ENCODE measurements around the gene HLA-DPB1.

HLA-DPB1 gene

DNA sequence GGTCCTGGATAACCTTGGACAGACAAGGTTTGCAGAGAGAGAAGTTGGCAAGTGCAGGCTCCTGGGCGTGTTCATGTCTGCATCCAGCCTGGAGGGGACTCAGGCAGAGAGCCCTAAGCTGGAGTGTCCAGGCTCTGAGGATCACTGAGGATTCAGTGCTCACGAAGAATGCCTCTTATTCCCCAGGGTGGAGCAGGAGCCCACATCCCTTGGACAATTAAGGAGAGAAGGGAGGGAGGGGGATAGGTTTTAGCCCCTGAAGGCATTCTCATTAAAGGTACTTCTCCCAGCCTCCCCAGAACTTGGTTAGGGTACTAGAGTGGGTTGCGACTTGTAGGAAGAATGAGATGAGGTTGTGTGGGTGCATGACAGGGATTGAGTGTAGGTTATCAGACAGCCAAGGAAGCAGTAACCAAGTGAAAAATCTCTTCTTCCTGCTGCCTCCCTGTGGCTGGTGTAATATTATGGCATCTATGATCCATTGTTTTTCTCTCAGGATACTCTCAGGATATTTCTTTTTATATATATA lies 680 bp downstream of the HLA-DPB1 start:
- H3K27me3 ChIP-seq (ENCODE audit: control insufficient read depth, insufficient read depth, low read length): peaks cover 4% of the 10 kb centered on the region
- peak overlapping the region; percentile 33 for H3K9ac ChIP-seq (ENCODE audit: low read length)
- no peaks in the 10 kb centered on the region for H3K9me3 ChIP-seq (ENCODE audit: control insufficient read depth, low read length)
- H3K4me3 ChIP-seq (ENCODE audit: low read length): peak overlapping the region; percentile 1
- H3K36me3 ChIP-seq (ENCODE audit: control insufficient read depth, insufficient read depth, low read length): no peaks in the 10 kb centered on the region
- H3K4me1 ChIP-seq (ENCODE audit: control insufficient read depth, insufficient read depth, low read length): peaks cover 8% of the 10 kb centered on the region

- no peak overlapping the region for H3K4me3 ChIP-seq (ENCODE audit: low read length)
- peaks cover 8% of the 10 kb centered on the region for H3K4me1 ChIP-seq (ENCODE audit: control insufficient read depth, insufficient read depth, low read length)
- H3K36me3 ChIP-seq (ENCODE audit: control insufficient read depth, insufficient read depth, low read length): no peaks in the 10 kb centered on the region
- H3K9me3 ChIP-seq (ENCODE audit: control insufficient read depth, low read length): no peaks in the 10 kb centered on the region
- no peak overlapping the region for H3K9ac ChIP-seq (ENCODE audit: low read length)
- peaks cover 4% of the 10 kb centered on the region for H3K27me3 ChIP-seq (ENCODE audit: control insufficient read depth, insufficient read depth, low read length)
Observed at GRCh38 chr6:33077908-33078307, 2.1 kb downstream of the HLA-DPB1 start.

DNA sequence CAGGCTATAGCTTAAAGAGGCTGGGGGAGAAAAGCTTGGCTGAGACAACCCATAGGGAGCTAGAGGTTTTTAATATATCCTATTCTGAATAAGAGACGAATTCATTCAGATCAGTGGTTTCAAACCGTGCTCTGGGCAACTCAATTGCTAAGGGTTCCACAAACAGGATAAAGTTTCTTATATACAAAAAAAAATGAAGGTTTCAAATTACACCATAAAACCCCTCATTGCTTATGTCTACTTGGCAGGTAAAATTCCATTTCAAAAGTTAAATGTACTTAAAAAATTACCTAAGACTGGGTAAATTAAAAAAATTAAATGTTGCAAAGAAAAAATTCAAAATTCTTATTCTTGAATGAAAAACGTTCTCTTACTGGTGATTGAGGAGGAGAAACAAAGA lies 2.7 kb downstream of the HLA-DPB1 start:
- no peak overlapping the region for H3K9ac ChIP-seq (ENCODE audit: low read length)
- no peak overlapping the region for H3K4me3 ChIP-seq (ENCODE audit: low read length)
- no peaks in the 10 kb centered on the region for H3K9me3 ChIP-seq (ENCODE audit: control insufficient read depth, low read length)
- H3K4me1 ChIP-seq (ENCODE audit: control insufficient read depth, insufficient read depth, low read length): peaks cover 8% of the 10 kb centered on the region
- H3K36me3 ChIP-seq (ENCODE audit: control insufficient read depth, insufficient read depth, low read length): no peaks in the 10 kb centered on the region
- peaks cover 4% of the 10 kb centered on the region for H3K27me3 ChIP-seq (ENCODE audit: control insufficient read depth, insufficient read depth, low read length)

DNA sequence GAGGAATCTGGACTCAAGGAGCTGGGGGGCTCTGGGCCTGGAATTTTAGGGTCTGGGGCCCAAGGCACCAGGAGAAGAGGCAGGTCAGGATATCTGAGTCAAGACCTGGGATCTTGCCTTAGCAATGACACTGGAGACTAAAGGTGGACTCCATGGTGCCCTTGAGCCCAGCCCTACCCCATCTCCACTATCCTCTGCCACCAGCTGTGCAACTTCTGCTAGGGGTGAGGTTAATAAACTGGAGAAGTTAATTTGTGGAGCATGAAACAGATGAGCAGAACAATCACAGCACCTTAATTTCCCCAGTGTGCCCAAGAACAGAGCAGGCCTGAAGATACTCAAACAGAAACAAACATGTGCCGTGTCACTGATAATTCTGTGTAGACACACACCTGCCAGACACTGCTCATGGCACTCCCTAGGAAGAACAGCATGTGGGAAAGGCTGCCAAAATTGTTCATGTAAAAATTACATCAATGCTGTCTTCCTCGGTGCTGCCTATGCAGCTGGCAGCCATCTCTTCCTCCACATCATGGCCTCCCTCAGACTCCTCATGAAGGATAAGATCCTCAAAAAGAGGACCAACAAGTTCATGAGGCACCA lies 3.2 kb downstream of the HLA-DPB1 start:
- Histone ChIP-seq H3K27me3 (ENCODE audit: control insufficient read depth, insufficient read depth, low read length) (peaks cover 4% of the 10 kb centered on the region), H3K36me3 (ENCODE audit: control insufficient read depth, insufficient read depth, low read length) (no peaks in the 10 kb centered on the region), H3K9ac (ENCODE audit: low read length) (no peak overlapping the region), H3K9me3 (ENCODE audit: control insufficient read depth, low read length) (no peaks in the 10 kb centered on the region), H3K4me1 (ENCODE audit: control insufficient read depth, insufficient read depth, low read length) (peaks cover 8% of the 10 kb centered on the region), H3K4me3 (ENCODE audit: low read length) (no peak overlapping the region)

GRCh38 chr6:33079580-33079979 lies 3.8 kb downstream of the HLA-DPB1 start:
- H3K9ac ChIP-seq (ENCODE audit: low read length): no peak overlapping the region

DNA sequence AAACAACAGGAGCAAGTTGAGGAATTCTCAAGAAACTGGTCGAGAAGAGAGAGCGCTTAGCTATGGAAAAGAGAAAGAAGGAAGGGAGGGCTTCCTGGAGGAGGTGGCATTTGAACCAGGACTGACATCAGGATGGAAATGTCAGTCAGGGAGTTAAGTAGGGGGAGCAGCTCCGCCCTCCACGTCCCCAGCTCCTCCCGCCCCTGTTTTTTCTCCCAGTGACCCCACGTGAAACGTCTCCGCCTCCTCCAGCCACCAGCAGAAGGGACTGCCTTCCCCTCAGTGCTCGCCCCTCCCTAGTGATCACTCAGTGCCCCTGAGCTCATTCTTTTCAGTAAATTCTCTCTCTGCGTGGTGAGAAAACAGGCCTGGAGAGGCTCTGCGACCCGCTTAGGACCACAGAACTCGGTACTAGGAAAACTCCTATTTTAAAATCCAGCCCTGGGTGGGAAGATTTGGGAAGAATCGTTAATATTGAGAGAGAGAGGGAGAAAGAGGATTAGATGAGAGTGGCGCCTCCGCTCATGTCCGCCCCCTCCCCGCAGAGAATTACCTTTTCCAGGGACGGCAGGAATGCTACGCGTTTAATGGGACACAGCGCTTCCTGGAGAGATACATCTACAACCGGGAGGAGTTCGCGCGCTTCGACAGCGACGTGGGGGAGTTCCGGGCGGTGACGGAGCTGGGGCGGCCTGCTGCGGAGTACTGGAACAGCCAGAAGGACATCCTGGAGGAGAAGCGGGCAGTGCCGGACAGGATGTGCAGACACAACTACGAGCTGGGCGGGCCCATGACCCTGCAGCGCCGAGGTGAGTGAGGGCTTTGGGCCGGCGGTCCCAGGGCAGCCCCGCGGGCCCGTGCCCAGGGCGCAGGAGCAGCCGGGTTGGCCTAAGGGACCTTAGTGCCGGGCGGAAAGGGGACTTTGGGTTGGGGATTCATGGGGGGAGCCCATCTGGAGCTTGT lies 4.6 kb downstream of the HLA-DPB1 start:
- H3K9me3 ChIP-seq (ENCODE audit: control insufficient read depth, low read length): no peaks in the 10 kb centered on the region
- H3K4me1 ChIP-seq (ENCODE audit: control insufficient read depth, insufficient read depth, low read length): peaks cover 8% of the 10 kb centered on the region
- peaks cover 4% of the 10 kb centered on the region for H3K27me3 ChIP-seq (ENCODE audit: control insufficient read depth, insufficient read depth, low read length)
- no peaks in the 10 kb centered on the region for H3K36me3 ChIP-seq (ENCODE audit: control insufficient read depth, insufficient read depth, low read length)
- no peak overlapping the region for H3K4me3 ChIP-seq (ENCODE audit: low read length)
- peak overlapping the region; percentile 73 for H3K9ac ChIP-seq (ENCODE audit: low read length)

More at GRCh38 chr6:33079580-33079979, 3.8 kb downstream of the HLA-DPB1 start:
- no peak overlapping the region for H3K4me3 ChIP-seq (ENCODE audit: low read length)
- H3K36me3 ChIP-seq (ENCODE audit: control insufficient read depth, insufficient read depth, low read length): no peaks in the 10 kb centered on the region
- no peaks in the 10 kb centered on the region for H3K9me3 ChIP-seq (ENCODE audit: control insufficient read depth, low read length)
- H3K4me1 ChIP-seq (ENCODE audit: control insufficient read depth, insufficient read depth, low read length): peaks cover 8% of the 10 kb centered on the region
- H3K27me3 ChIP-seq (ENCODE audit: control insufficient read depth, insufficient read depth, low read length): peaks cover 4% of the 10 kb centered on the region

DNA sequence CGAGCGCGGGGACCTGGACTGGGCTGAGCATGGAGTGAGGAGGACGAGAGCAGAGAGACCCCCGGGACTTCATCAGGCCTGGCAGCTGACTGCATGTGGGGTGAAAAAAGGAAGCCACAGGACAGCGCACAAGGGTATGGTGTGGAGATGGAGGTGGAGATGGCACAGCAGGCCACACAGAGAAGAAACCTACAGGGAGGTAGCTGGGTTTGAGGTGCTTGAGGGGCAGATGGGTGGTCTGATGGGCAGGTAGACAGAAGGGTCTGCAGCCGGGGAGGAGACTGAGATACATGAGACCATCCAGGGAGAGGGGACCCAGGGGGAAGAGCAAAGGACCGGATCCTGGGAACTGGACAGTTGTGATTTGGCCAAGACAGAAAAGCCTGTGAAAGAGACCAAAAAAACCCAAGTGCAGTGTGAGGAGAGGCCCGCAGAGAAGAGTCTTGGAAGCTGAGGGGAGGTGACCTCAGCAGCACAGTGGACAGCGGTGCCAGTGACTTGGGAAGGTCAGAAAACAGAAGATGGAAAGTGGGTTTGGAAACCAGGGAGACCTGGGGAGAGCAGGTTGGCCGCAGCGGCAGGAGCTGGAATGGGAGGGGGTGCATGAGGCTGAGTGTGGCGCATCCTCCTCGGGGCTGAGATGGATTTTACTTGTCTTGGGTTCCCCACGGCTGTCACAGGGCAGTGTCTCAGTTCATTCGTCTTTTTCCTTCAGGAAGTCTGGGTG lies 5.5 kb downstream of the HLA-DPB1 start:
- H3K36me3 ChIP-seq (ENCODE audit: control insufficient read depth, insufficient read depth, low read length): no peaks in the 10 kb centered on the region
- no peak overlapping the region for H3K9ac ChIP-seq (ENCODE audit: low read length)
- H3K27me3 ChIP-seq (ENCODE audit: control insufficient read depth, insufficient read depth, low read length): peaks cover 4% of the 10 kb centered on the region
- no peak overlapping the region for H3K4me3 ChIP-seq (ENCODE audit: low read length)
- no peaks in the 10 kb centered on the region for H3K9me3 ChIP-seq (ENCODE audit: control insufficient read depth, low read length)
- H3K4me1 ChIP-seq (ENCODE audit: control insufficient read depth, insufficient read depth, low read length): peaks cover 8% of the 10 kb centered on the region

GRCh38 chr6:33082702-33083101 lies 6.9 kb downstream of the HLA-DPB1 start:
- Histone ChIP-seq H3K9ac (ENCODE audit: low read length) (no peak overlapping the region), H3K27me3 (ENCODE audit: control insufficient read depth, insufficient read depth, low read length) (peaks cover 4% of the 10 kb centered on the region), H3K4me3 (ENCODE audit: low read length) (no peak overlapping the region), H3K9me3 (ENCODE audit: control insufficient read depth, low read length) (no peaks in the 10 kb centered on the region), H3K36me3 (ENCODE audit: control insufficient read depth, insufficient read depth, low read length) (no peaks in the 10 kb centered on the region), H3K4me1 (ENCODE audit: control insufficient read depth, insufficient read depth, low read length) (peaks cover 8% of the 10 kb centered on the region)

- Histone ChIP-seq H3K27me3 (ENCODE audit: control insufficient read depth, insufficient read depth, low read length) (no peaks in the 10 kb centered on the region), H3K4me3 (ENCODE audit: low read length) (no peak overlapping the region), H3K9me3 (ENCODE audit: control insufficient read depth, low read length) (no peaks in the 10 kb centered on the region), H3K4me1 (ENCODE audit: control insufficient read depth, insufficient read depth, low read length) (no peaks in the 10 kb centered on the region), H3K9ac (ENCODE audit: low read length) (no peak overlapping the region), H3K36me3 (ENCODE audit: control insufficient read depth, insufficient read depth, low read length) (no peaks in the 10 kb centered on the region)
Observed at GRCh38 chr6:33085627-33086026, 9.8 kb downstream of the HLA-DPB1 start.

- H3K9ac ChIP-seq (ENCODE audit: low read length): no peak overlapping the region
- no peaks in the 10 kb centered on the region for H3K9me3 ChIP-seq (ENCODE audit: control insufficient read depth, low read length)
- H3K4me1 ChIP-seq (ENCODE audit: control insufficient read depth, insufficient read depth, low read length): no peaks in the 10 kb centered on the region
- H3K27me3 ChIP-seq (ENCODE audit: control insufficient read depth, insufficient read depth, low read length): no peaks in the 10 kb centered on the region
- no peaks in the 10 kb centered on the region for H3K36me3 ChIP-seq (ENCODE audit: control insufficient read depth, insufficient read depth, low read length)
- no peak overlapping the region for H3K4me3 ChIP-seq (ENCODE audit: low read length)
Observed at GRCh38 chr6:33088258-33088930, 12.6 kb downstream of the HLA-DPB1 start.

DNA sequence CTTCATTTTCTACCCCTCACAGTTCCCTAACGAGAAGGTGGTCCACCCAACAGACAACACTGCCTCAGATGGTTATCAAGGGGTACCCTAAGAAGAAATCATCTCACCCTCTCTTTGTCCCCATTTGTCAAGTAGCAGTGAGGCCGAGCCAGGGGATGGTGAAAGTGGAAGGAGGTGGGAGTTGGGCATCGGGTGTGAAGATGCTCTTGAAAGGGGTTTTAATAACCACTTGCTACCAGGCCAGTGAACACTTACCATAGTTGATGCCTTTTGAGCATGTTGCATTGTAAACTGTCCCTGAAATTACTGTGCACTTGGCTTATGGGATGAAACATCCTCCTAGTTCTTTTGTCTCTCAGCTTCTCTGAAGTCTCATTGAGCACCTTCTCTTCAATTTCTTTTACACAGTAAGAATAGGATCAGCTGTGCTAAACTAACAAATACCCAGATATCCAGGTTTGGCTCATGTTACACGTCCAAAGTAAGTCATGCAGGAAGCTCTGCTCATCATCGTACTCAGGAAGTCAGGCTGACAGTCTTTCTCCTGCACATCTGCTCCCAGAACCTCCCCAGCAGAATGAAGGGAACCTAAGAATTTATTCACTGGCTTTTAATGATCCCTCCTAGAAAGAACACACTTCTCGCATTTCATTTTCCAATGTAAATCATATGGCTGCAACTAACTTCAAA lies 13.3 kb downstream of the HLA-DPB1 start:
- Histone ChIP-seq H3K9me3 (ENCODE audit: control insufficient read depth, low read length) (no peaks in the 10 kb centered on the region), H3K36me3 (ENCODE audit: control insufficient read depth, insufficient read depth, low read length) (no peaks in the 10 kb centered on the region), H3K4me1 (ENCODE audit: control insufficient read depth, insufficient read depth, low read length) (no peaks in the 10 kb centered on the region), H3K4me3 (ENCODE audit: low read length) (no peak overlapping the region), H3K27me3 (ENCODE audit: control insufficient read depth, insufficient read depth, low read length) (no peaks in the 10 kb centered on the region), H3K9ac (ENCODE audit: low read length) (no peak overlapping the region)
